Measurements from ENCODE around the gene RNASE1. TPM values are rescaled to one million over a fixed set of nuclear protein-coding genes. Genes with fewer than 3 reads are reported as not detected.

RNASE1 gene
- total RNA-seq, 1 donor from 2014 or later = not detected

DNA sequence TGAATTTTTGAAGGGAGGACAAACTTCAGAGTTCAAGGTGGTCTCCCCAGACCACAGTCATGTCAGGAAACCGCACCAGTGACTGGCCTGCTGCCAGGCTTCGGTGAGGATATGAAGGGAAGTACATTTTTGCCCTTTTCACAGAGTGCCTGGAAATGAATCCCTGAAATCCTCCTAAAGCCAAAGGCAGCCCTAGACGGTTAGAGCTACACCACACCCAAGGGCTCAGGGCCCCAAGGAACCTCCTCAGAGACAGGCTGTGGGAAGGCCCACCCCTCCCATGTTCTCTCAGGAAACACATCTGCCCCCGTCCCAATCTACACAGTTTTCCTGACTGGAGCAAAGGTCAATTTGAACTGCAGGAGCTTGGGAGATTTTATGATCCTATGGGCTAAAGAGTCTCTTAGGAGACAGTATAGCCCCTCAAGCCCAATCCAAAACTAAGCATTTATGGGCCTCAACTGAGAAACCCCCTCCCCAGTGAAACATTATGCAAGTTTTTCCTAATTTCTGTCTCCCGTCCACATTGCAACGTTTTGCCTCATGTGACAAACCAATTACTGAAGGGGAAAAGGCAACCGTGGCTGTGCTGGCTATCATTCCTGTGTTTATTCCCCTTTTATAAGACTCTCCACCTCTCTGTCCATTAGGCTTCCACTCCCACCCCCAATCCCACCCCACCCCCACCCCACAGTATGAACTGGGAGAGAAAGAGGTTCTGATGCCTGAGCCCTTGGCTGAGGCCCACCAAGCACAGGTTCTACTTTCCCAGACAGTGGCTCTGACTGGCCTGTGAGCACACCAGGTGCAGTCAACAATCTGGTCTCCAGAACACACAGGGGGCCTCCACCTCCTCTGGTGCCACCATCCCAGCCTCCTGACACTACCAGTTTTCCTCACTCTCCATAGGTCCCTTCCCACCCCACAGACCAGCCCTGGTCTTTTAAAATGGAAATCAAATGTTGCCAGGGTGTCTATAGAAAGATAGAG, 9.6 kb upstream of the RNASE1 start:
- peak; percentile 40 for DNase-seq (ENCODE audit: extremely low spot score, unreplicated experiment)
- TF ChIP-seq, protein P1, sequence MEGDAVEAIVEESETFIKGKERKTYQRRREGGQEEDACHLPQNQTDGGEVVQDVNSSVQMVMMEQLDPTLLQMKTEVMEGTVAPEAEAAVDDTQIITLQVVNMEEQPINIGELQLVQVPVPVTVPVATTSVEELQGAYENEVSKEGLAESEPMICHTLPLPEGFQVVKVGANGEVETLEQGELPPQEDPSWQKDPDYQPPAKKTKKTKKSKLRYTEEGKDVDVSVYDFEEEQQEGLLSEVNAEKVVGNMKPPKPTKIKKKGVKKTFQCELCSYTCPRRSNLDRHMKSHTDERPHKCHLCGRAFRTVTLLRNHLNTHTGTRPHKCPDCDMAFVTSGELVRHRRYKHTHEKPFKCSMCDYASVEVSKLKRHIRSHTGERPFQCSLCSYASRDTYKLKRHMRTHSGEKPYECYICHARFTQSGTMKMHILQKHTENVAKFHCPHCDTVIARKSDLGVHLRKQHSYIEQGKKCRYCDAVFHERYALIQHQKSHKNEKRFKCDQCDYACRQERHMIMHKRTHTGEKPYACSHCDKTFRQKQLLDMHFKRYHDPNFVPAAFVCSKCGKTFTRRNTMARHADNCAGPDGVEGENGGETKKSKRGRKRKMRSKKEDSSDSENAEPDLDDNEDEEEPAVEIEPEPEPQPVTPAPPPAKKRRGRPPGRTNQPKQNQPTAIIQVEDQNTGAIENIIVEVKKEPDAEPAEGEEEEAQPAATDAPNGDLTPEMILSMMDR (IDR thresholded peaks at IDR 0.05) = no peak
- H3K27me3 Mint-ChIP-seq (ENCODE audit: unreplicated experiment) = peaks cover 10% of the 10 kb centered on the region
- H3K9me3 Mint-ChIP-seq (ENCODE audit: unreplicated experiment) = no peaks in the 10 kb centered on the region
- H3K27ac Mint-ChIP-seq (ENCODE audit: unreplicated experiment) = no peak overlapping the region
- no peaks in the 10 kb centered on the region for H3K4me1 Mint-ChIP-seq (ENCODE audit: unreplicated experiment)
- H3K36me3 Mint-ChIP-seq (ENCODE audit: unreplicated experiment) = no peaks in the 10 kb centered on the region
- H3K4me3 Mint-ChIP-seq (ENCODE audit: unreplicated experiment) = no peak overlapping the region

DNA sequence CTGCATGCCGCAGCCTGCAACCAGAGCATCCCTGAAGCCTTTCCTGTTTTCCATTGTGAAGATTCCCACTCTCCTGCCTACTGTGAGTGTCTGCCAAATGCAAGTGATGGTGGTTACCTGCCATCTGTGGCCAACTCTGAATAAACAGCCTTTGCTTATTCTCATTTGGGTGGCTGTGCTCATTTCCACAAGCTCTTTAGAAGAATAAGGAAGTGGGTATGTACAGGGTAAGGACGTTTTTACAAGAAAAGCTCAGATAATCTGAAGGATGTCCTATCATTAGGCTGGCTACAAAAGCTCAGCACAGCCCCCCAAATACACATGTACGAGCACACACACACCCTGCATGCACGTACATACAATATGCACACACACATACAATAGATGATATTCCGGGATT, 7.3 kb upstream of the RNASE1 start:
- no peaks in the 10 kb centered on the region for H3K4me1 Mint-ChIP-seq (ENCODE audit: unreplicated experiment)
- no peak overlapping the region for H3K4me3 Mint-ChIP-seq (ENCODE audit: unreplicated experiment)
- H3K27me3 Mint-ChIP-seq (ENCODE audit: unreplicated experiment) = peaks cover 12% of the 10 kb centered on the region
- TF ChIP-seq, protein P1 (IDR thresholded peaks at IDR 0.05) = no peak
- H3K27ac Mint-ChIP-seq (ENCODE audit: unreplicated experiment) = no peak overlapping the region
- no peaks in the 10 kb centered on the region for H3K9me3 Mint-ChIP-seq (ENCODE audit: unreplicated experiment)
- no peaks in the 10 kb centered on the region for H3K36me3 Mint-ChIP-seq (ENCODE audit: unreplicated experiment)
- peak; percentile 10 for DNase-seq (ENCODE audit: extremely low spot score, unreplicated experiment)

DNA sequence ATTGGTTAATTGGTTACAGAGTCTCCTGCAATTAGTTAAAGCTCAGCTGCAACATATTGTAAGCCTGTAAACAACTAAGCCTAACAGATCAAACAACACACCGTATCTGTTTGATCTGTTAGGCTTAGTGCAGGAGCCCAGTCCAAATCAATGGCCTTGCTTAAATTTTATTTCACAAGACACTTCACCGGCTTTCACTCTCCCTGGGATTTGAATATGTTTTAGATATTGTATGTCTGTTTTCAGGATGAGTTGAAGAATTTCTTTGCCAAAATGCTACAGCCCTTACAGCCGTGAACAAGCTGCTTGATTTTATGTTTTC, 5.5 kb upstream of the RNASE1 start:
- Mint-ChIP-seq H3K4me1 (ENCODE audit: unreplicated experiment) (no peaks in the 10 kb centered on the region), H3K27ac (ENCODE audit: unreplicated experiment) (no peak overlapping the region), H3K27me3 (ENCODE audit: unreplicated experiment) (peaks cover 12% of the 10 kb centered on the region), H3K4me3 (ENCODE audit: unreplicated experiment) (no peak overlapping the region), H3K9me3 (ENCODE audit: unreplicated experiment) (no peaks in the 10 kb centered on the region), H3K36me3 (ENCODE audit: unreplicated experiment) (no peaks in the 10 kb centered on the region)
- DNase-seq (ENCODE audit: extremely low spot score, unreplicated experiment) = no peak
- TF ChIP-seq, protein P1 (IDR thresholded peaks at IDR 0.05) = no peak

DNA sequence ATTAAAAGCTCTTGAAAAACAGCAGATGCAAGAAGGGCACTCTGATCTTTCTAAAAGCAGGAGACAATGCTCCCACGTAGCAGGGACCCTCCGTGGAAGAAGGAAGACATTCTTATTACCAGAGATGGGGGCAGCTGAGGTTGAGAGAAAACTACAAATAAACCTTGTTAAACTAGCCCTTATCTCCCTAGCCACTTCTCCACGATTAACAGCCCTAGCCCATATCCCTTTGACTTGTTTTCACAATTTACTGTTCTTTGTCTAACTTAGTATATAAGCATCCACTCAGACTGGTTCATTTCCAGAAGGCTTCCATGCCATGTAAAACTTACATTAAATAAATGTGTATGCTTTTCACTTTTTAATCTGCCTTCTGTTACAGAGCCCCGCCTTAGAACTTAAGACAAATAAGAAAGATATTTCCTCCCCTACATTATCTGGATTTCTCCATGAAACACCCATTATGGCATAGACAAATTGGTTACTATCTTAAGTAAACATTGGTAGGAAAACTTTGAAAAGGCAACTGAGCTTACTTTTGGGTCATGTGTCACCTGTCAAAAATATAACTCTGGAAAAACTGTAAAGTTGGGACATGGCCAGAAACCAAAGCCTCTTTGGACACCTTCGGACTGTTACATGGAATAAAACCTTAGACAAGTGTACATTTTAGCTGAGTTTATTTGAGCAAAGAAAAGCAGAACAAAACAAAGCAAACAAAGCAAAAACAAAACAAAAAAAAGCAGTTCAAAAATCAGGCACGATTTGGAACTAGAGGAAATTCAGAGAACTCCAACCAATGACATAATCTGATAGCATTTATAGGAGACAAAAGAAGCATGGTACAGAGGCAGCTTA, 4.9 kb upstream of the RNASE1 start:
- H3K9me3 Mint-ChIP-seq (ENCODE audit: unreplicated experiment) = no peaks in the 10 kb centered on the region
- peaks cover 12% of the 10 kb centered on the region for H3K27me3 Mint-ChIP-seq (ENCODE audit: unreplicated experiment)
- H3K4me1 Mint-ChIP-seq (ENCODE audit: unreplicated experiment) = no peaks in the 10 kb centered on the region
- TF ChIP-seq, protein P1 (IDR thresholded peaks at IDR 0.05) = no peak
- peak; percentile 5 for DNase-seq (ENCODE audit: extremely low spot score, unreplicated experiment)
- H3K27ac Mint-ChIP-seq (ENCODE audit: unreplicated experiment) = no peak overlapping the region
- H3K4me3 Mint-ChIP-seq (ENCODE audit: unreplicated experiment) = no peak overlapping the region
- no peaks in the 10 kb centered on the region for H3K36me3 Mint-ChIP-seq (ENCODE audit: unreplicated experiment)

DNA sequence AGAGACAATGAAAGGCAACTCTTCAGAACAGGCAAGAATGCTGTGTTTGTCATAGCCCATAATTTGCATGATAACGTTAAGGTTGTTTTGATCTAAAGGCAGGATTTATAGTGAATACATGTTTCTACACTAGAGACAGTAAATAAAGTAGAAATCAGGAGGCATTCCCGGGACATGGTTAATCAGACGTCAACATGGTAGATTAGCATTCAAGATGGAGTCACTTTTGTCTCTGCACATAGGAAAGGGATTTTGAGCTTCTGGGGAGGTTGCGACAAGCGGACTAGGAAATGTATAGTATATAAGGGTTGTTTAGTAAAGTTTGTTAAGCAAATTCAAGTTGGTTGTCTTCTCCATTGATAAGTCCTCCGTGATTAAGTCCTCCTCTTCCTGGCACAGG, 2.8 kb upstream of the RNASE1 start:
- no peak for DNase-seq (ENCODE audit: extremely low spot score, unreplicated experiment)
- TF ChIP-seq, protein P1 (IDR thresholded peaks at IDR 0.05) = no peak
- Mint-ChIP-seq H3K27me3 (ENCODE audit: unreplicated experiment) (peaks cover 12% of the 10 kb centered on the region), H3K4me1 (ENCODE audit: unreplicated experiment) (no peaks in the 10 kb centered on the region), H3K9me3 (ENCODE audit: unreplicated experiment) (no peaks in the 10 kb centered on the region), H3K27ac (ENCODE audit: unreplicated experiment) (no peak overlapping the region), H3K4me3 (ENCODE audit: unreplicated experiment) (no peak overlapping the region), H3K36me3 (ENCODE audit: unreplicated experiment) (no peaks in the 10 kb centered on the region)

Measured in osteocyte (in vitro differentiated cells).